Activated gamma-delta T cell treated with Interleukin-2 at 50 U/mL for 16 hours (primary cell): ENCODE results near the gene PIM3.

Experiments used
- DNase-seq: peaks from one replicate; pipeline ENCODE4 v3.0.0-alpha.2; 2020

PIM3 gene

GRCh38 chr22:49928555-49929210, 31.9 kb upstream of the PIM3 start:
- DNase-seq, result no peak

- peak; percentile 75 for DNase-seq
These were observed 31.2 kb upstream of the PIM3 start for GRCh38 chr22:49929211-49929979.

DNA sequence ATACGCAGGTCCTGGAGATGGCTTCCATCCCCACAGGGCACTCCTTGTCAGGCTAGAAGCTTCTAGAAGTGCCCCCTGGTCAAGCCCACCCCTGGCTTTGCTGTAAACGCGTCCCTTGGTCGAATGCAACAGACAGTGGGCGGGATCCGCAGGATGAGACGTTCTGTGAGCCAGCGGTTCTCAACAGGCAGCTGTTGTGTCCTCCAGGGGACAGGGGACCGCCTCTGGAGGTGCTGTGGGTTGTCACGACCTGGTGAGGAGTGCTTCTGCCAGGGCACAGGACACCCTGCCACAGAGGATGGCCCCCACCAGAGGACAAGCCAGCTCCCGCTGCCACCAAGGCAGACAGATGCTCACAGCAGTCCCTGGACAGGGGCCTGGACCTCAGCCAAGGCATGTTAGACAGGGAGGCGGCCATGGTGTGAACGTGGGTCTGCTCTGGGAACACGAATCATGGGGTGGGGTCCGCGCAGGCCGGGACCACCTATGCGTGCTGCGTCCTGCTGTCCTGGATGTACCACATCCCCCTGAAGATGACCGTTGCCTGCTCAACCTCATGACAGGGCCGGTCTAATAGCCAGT, 30.5 kb upstream of the PIM3 start:
- no peak for DNase-seq

DNA sequence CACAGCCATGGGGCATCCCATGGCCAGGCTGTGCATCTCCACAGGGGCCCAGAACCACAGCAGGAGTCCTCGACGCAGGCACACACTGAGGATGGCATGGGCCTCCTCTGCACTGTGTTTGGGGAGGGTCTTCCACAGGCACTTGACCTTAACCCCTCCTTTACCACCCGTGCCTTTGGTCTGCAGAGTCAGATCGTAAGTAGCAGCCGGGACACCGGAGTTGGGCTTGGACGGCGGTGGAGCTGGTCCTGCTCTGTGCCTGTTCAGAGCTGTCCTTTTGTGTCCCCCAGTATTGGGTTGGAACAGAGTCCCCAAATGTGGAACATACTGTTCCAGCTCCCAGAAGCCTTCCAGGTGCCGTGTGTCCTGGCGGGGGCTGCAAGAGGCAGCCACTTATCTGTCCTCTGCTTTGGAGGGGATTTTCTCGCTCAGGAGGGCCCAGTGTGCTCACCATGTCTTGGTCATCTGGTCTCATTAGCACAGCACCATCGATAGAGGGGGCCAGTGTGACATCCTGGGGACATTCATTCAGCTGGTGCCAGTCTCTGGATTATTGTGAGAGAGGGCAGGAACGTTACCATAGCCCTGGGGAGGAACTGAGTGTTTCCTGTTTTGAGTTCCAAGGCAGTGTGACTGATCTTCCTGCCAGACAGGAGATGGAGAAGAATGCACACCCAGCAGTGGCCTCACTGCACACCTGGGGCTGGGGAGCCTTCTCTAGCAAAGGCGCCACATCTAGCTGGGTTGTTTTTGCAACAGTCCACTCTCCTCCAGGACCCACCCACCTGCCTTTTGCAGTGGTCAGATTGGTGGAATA, 29.8 kb upstream of the PIM3 start:
- no peak for DNase-seq

- DNase-seq, result no peak
These were observed 27.1 kb upstream of the PIM3 start for GRCh38 chr22:49933236-49934159.

- DNase-seq, result no peak
These were observed 26.2 kb upstream of the PIM3 start for GRCh38 chr22:49934160-49934890.

DNA sequence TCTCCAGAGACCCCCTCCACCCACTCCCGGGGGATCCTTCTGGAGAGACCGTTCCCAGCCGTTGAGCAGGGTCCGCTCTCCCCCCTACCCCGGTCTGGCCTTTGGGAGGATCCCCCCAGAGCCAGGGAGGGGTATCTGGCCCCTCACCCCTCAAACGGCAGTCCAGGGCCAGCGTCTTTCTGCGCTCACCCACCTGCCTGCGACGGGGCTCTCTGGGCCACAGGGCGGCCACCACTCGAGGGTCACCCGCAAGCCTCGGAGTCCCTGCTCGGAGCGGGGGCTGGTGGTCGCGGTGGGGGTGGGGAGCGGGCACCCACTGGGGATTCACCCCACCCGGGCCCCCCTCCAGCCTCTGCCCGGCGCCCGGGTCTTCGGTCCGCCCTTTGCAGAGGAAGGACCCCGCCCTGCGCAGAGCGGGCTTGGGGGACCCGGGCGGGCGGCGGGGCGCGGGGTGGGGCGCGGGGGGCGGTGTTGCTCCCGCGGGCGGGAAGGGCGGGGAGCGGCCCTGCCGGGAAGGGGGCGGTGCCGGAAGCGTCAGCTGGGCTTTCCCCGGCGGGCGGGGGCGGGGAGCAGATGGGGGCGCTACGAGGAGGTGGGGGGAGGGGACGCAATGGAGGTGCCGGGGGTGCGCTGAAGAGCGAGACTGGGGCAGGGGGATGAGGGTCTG, 25.5 kb upstream of the PIM3 start:
- peak; percentile 75 for DNase-seq

GRCh38 chr22:49935561-49935960, 25.0 kb upstream of the PIM3 start:
- DNase-seq, result no peak

- peak; percentile 79 for DNase-seq
These were observed 24.3 kb upstream of the PIM3 start for GRCh38 chr22:49936018-49936972.

- no peak for DNase-seq
These were observed 23.4 kb upstream of the PIM3 start for GRCh38 chr22:49936973-49937757.

DNA sequence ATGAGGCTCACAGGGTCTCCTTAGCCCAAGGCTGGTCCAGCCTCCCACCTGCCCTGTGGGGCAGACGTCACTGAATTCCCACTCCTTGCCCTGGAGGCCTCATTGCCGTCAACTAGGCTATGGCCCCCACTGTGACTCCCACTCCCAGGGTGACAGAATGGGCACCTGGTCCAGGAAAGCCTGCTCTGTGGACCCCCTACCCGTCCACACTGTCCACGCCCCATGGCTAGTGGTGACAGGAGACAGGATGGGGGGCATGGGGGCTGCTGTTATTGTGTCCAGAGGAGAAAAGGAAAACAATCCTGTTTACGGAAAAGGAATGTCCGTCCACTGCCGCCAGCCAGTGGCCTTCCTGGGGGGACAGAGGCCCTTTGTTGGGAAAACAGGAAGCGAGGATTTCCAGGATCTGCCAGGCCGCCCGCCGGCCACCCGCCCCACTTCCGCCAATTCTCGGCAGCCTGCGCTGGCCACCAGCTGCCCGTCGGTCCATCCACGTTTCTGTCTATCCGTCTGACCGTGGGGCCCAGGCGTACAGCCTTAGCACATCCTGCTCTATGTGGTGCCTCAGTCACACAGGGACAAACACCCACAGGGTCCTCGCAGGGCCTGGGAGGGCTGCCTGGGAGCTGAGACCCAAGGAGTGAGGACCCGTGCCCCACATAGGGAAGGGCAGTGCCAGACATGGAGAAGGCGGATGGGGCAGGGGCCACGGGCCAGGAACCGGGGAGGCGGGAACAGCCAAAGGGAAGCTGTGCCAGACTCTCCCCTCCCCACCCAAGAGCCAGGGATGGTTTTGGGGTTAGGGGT, 22.6 kb upstream of the PIM3 start:
- no peak for DNase-seq

GRCh38 chr22:49938565-49939136, 21.9 kb upstream of the PIM3 start:
- DNase-seq, result no peak

- DNase-seq, result no peak
These were observed 18.9 kb upstream of the PIM3 start for GRCh38 chr22:49941507-49942316.

DNA sequence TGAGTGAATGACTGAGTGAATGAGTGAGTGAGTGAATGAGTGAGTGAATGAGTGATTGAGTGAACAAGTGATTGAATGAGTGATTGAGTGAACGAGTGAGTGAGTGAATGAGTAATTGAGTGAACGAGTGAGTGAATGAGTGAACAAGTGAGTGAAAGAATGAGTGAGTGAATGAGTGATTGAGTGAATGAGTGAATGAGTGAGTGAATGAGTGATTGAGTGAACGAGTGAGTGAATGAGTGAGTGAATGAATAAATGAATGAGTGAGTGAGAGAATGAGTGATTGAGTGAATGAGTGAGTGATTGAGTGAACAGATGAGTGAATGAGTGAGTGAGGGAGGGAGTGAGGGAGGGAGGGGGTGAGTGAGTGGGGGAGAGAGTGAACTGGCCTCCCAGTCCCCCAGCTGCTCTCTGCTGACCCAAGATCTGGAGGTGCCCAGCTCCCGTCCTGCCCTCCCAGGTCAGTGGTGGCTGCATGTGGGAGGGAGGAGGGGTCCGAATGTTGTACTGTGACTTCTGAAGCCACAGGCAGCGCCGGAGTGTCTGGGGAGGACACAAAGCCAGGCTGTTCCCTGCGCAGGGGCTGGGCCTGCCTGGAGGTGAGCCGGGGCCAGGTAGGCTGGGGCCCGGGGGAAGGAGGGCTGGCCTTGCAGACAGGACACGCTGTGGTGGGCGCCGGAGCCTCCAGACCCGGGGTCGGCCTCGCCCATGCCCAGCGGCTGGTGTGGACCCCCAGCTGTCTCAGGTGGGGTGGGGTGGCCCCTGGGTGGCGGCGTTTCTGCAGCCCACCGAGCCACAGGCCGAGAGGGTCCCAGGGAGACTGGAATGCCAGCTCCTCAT, 17.8 kb upstream of the PIM3 start:
- DNase-seq, result no peak

DNA sequence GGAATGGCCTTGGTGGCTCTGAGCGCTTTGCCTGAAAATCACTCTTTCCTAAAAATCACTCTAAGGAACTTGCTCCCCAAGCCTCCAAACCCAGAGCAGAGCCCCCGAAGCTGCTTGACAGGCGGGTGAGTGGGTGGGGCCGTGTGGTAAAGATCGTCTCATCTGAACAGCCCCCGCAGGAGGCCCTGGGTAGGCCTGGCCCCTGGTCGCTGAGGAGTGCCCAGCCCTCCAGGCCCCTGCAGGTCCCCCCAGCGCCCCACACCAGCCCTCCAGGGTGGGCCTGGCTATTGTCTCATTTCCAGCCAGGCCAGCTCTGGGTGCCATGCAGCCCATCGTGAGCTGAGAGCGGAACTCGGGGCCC, 17.2 kb upstream of the PIM3 start:
- DNase-seq, result no peak
